ENCODE measurements around the gene AKAP12. TPM values are rescaled to one million over a fixed set of nuclear protein-coding genes. Genes with fewer than 3 reads are reported as not detected.
"Not testable (repeated sequence)": the region's sequence is repeated elsewhere in the genome, so short reads cannot be mapped to it uniquely, and the experiment has no call there.

The AKAP12 gene
- total and polyA plus RNA-seq, 2 experiments from 2014 or later: 66.5 to 84.9 TPM

DNA sequence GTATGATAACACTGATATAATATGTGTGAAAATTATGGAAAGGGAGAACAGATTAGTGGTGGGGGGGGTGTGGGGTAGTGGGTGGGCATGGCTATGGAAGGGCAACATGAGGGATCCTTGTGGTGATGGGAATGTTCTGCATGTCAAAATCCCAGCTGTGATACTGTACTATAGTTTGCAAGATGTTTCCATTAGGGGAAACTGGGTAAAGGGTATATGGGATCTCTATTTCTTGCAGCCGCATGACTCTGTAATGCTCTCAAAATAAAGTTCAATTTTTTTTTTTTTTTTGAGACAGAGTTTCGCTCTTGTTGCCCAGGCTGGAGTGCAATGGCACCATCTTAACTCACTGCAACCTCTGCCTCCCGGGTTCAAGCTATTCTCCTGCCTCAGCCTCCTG is 137.3 kb downstream of the AKAP12 start:
- H3K4me1 ChIP-seq (ENCODE audit: low read depth): peaks cover 5% of the 10 kb centered on the region
- TF ChIP-seq, protein P1, sequence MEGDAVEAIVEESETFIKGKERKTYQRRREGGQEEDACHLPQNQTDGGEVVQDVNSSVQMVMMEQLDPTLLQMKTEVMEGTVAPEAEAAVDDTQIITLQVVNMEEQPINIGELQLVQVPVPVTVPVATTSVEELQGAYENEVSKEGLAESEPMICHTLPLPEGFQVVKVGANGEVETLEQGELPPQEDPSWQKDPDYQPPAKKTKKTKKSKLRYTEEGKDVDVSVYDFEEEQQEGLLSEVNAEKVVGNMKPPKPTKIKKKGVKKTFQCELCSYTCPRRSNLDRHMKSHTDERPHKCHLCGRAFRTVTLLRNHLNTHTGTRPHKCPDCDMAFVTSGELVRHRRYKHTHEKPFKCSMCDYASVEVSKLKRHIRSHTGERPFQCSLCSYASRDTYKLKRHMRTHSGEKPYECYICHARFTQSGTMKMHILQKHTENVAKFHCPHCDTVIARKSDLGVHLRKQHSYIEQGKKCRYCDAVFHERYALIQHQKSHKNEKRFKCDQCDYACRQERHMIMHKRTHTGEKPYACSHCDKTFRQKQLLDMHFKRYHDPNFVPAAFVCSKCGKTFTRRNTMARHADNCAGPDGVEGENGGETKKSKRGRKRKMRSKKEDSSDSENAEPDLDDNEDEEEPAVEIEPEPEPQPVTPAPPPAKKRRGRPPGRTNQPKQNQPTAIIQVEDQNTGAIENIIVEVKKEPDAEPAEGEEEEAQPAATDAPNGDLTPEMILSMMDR (IDR thresholded peaks at IDR 0.05; ENCODE audit: low read depth, low read length): no peak
- no peak for DNase-seq (ENCODE audit: low read depth in 1 of 2, low spot score in 1 of 2)
- no peaks in the 10 kb centered on the region for H3K27me3 ChIP-seq
- H3K36me3 ChIP-seq: no peaks in the 10 kb centered on the region
- H3K27ac ChIP-seq: no peak overlapping the region
- H3K4me3 ChIP-seq: no peak overlapping the region
- H3K9me3 ChIP-seq (ENCODE audit: low read depth): no peaks in the 10 kb centered on the region

DNA sequence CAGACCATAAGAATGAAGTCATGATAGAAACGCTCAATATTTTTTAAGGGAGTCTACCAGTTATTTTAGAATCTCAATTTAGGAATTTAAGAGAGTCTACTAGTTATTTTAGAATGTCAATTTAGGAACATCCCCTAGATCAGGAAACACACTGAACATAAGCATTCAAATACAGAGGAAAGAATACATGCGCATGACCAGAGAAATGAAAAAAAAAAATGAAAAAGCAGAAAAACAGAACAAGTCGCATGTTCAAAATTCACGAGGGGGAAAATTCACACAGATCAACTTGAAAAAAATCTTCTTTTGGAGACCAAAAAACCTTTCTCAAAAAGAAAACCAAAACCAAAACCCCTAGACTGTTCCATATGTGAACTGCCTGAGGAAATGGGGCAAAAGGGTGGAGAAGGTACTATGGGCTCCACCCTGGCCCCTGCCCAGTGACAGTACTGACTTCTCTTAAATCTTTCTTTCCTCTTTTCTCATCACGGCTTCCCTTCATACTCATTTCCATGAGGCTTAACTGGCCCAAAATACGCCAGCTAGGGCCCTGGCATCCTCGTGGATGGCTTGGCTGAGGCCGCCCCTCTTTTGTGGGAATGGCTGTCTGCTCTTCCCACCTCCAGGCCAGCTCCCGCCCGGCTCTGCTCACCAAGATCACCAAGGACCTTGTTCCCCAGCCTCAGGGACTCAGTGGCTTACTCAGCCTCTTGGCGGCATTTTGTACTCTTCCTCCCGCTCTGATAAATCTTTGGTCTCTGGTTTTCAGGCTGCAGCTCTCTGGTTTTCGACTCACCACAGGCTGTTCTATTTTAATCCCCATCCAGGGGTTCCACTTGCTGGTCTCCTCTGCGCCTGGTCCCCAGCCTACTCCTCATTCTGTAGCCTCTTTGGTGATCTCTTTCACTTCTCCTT is 140.4 kb downstream of the AKAP12 start:
- Histone ChIP-seq H3K4me3 (no peak overlapping the region), H3K4me1 (ENCODE audit: low read depth) (peaks cover 5% of the 10 kb centered on the region), H3K9me3 (ENCODE audit: low read depth) (no peaks in the 10 kb centered on the region), H3K36me3 (no peaks in the 10 kb centered on the region), H3K27me3 (no peaks in the 10 kb centered on the region), H3K27ac (peak overlapping the region; percentile 85)
- TF ChIP-seq, protein P1 (IDR thresholded peaks at IDR 0.05; ENCODE audit: low read depth, low read length): no peak
- no peak for DNase-seq (ENCODE audit: low read depth in 1 of 2, low spot score in 1 of 2)

DNA sequence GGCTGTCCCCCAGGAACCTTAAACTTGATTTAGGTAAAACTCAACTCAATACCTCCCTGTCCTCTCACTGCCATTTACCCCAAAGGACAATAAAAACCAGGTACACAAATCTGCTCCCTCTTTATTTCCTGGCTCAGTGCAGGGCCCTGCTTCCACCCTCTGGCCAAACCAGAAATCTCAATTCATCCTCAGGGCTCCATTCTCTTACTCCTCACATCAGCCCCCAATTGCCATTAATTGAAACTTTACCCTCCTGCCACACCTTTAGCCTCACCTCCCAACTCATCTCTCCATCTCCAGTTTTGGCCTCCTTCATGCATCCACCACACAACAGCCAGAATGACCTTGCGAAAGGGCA is 141.1 kb downstream of the AKAP12 start:
- Histone ChIP-seq H3K4me1 (ENCODE audit: low read depth) (peaks cover 5% of the 10 kb centered on the region), H3K27me3 (no peaks in the 10 kb centered on the region), H3K36me3 (no peaks in the 10 kb centered on the region), H3K27ac (peak overlapping the region; percentile 85), H3K9me3 (ENCODE audit: low read depth) (no peaks in the 10 kb centered on the region), H3K4me3 (no peak overlapping the region)
- TF ChIP-seq, protein P1 (IDR thresholded peaks at IDR 0.05; ENCODE audit: low read depth, low read length): no peak
- DNase-seq (ENCODE audit: low read depth in 1 of 2, low spot score in 1 of 2): no peak

DNA sequence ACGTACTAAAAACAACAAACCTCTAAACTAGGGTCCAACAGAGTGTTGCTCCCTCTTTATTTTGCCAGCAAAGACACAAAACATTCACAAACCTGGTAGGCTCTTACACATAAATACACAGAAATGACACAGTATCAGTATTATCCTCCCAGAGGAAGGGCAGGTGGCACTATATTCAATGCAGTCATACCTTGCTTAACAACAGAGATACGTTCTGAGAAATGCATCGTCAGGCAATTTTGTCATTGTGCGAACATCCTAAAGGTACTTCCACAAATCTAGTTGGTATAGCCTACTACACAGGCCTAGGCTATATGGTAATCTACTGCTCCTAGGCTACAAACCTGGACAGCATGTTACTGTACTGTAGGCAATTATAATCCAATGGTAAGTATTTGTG is 142.0 kb downstream of the AKAP12 start:
- TF ChIP-seq, protein P1 (IDR thresholded peaks at IDR 0.05; ENCODE audit: low read depth, low read length): no peak
- no peak for DNase-seq (ENCODE audit: low read depth in 1 of 2, low spot score in 1 of 2)
- Histone ChIP-seq H3K4me3 (no peak overlapping the region), H3K27me3 (no peaks in the 10 kb centered on the region), H3K4me1 (ENCODE audit: low read depth) (peaks cover 5% of the 10 kb centered on the region), H3K36me3 (no peaks in the 10 kb centered on the region), H3K9me3 (ENCODE audit: low read depth) (no peaks in the 10 kb centered on the region), H3K27ac (peak overlapping the region; percentile 85)

DNA sequence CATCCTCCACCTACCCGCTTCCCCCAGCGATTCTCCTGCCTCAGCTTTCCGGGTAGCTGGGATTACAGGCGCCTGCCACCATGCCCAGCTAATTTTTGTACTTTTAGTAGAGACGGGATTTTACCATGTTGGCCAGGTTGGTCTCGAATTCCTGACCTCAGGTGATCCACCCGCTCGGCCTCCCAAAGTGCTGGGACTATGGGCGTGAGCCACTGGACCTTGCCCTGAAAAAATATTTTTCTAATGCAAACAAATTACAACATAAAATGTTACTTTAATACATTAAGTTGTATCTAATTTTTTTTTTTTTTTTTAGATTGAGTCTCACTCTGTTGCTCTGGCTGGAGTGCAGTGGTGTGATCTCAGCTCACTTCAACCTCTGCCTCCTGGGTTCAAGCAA is 142.9 kb downstream of the AKAP12 start:
- H3K27ac ChIP-seq; H3K27me3 ChIP-seq; H3K9me3 ChIP-seq (ENCODE audit: low read depth); H3K4me1 ChIP-seq (ENCODE audit: low read depth); H3K36me3 ChIP-seq; DNase-seq (ENCODE audit: low read depth in 1 of 2, low spot score in 1 of 2); H3K4me3 ChIP-seq: not testable (repeated sequence)

DNA sequence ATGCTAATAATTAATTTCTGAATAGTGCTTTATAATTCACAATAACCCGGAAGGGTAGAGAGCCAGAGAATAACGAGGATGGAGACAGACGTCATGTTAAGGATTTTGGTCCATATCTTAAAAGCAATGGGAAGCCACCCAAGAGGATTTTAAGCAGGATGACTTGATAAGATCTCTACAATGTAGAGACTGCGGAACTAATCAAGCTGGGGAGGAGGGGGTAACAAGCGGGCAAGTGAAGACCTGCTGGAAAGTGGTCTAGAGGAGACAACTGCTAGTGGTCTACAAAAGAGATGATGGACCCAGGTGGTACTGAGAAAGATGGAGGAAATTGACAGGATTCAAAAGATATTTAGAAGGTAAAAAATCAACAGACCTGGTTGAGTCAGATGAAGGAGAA is 144.4 kb downstream of the AKAP12 start:
- peaks cover 10% of the 10 kb centered on the region for H3K4me1 ChIP-seq (ENCODE audit: low read depth)
- no peaks in the 10 kb centered on the region for H3K36me3 ChIP-seq
- H3K9me3 ChIP-seq (ENCODE audit: low read depth): no peaks in the 10 kb centered on the region
- TF ChIP-seq, protein P1 (IDR thresholded peaks at IDR 0.05; ENCODE audit: low read depth, low read length): no peak
- no peak for DNase-seq (ENCODE audit: low read depth in 1 of 2, low spot score in 1 of 2)
- H3K27me3 ChIP-seq: no peaks in the 10 kb centered on the region
- no peak overlapping the region for H3K4me3 ChIP-seq
- no peak overlapping the region for H3K27ac ChIP-seq

Measured in cardiac muscle cell (in vitro differentiated cells and primary cell).